DMS114 treated with DMSO at 0.1 percent for 48 hours (cell line): ENCODE measurements around the gene C2CD4C.
"Not testable (repeated sequence)": the region's sequence is repeated elsewhere in the genome, so short reads cannot be mapped to it uniquely, and the experiment has no call there.

Source experiments
- DNase-seq: peaks from one replicate; lab custom pipeline; 2025; ENCODE audit not compliant: unreplicated experiment; lab: John Stamatoyannopoulos, UW

Gene C2CD4C

DNA sequence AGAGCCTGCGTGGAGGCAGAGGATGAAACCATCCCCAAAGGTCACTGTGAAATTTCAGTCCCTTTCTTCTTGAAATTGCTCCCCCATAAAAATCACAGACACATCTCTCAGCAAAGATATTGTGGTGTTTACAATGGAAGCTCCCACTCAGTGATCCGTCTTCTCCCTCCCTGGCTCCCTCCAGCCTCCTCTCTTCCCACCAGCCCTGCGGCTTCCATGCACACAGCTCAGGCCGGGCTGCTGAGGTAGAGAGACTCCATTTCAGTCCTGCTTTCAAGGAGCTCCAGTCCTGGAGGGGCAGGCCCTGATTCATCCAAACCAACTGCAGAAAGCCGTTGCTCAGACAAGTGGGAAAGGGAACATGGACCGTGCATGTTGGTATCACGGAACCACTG, 40.3 kb downstream of the C2CD4C start:
- no peak for DNase-seq

DNA sequence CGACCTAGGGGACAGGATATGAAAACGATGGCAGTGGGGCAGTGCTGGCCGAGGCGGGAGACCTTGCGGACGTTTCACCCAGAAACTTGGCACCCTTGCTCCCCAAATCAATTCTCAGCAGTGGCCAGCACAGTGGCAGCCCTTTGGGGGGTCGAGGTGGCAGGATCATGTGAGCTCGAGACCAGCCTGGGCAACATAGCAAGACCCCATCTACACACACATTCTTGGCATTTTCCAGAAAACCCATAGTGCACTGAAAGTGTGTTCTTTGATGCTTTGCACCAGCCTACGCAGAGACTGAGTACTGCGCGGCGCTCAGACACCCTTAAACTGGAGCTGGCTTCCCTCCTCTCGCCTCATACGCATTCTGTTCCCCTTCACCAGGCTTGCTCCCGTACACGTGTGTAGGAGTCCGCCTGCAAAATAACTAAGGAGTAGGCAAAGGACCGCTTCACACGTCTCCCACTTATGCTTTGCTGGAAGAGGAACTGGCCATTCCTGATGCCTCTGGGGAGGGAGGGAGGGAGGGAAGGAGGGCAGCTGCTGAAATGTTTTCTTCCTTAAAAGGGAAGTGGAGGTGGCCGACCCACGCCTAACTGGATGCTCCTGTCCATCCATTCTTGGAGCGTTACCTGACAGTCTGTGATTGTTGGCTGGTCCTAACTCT, 40.9 kb downstream of the C2CD4C start:
- no peak for DNase-seq

DNA sequence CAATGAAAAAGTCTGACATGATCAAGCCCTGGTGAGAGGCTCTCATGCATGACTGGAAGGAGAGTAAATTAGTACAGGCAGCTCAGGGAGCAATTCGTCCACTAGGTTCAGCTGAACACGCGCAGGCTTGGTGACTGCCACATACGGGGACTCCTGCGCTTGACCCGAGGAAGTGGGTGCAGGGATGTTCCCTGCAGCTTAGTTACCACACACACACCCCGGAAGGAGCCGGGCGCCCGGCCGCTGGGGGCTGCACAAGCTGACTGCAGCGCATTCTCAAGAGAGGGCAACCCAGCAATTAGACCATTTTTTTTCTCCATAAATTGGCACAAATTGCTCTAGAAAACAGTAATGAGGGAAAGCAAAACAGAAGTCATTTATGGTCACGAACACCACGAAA, 41.4 kb downstream of the C2CD4C start:
- no peak for DNase-seq

DNA sequence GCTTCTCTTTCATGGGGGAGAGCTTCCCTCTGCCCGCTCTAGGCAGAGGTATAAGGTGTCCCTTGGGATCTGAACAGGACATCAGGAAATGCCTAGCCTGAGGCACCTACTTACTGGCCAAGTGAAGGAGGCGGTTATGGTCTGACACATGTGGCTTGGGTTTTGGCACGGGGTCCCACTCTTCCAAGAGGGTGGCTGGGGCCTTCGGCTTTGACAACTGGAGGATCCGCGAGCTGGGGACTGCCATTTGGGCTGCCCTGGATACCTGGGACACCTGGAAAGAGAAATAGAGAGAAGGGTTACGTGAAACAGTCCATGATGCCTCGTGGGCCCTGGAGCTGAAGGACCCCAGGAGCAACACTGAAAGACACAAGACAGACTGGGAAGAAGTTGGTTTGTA, 42.0 kb downstream of the C2CD4C start:
- DNase-seq = no peak

DNA sequence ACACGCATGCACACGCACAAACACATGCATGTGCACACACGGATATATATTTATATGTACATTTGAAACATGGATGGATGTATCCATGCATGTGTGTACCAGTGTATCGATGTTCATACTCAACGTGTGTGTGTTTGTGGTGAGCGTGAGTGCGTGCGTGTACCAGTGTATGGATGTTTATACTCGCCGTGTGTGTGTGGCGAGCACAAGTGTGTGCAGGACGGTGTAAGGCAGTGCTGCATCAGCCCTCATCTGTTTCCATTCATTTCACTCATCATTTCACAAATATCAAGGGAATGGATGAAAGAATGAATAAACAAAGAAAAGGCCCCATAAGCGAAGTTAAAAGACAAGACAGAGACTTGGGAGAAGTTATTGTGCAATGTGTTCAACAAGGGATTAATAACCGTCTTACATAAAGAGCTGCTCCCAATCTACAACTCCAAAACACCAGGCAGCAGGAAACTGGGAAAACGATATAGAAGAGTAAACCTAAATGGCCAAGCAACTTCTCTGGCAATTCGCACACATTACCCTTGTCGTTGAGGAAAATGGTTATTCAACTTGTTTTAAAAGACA, 42.7 kb downstream of the C2CD4C start:
- no peak for DNase-seq

DNA sequence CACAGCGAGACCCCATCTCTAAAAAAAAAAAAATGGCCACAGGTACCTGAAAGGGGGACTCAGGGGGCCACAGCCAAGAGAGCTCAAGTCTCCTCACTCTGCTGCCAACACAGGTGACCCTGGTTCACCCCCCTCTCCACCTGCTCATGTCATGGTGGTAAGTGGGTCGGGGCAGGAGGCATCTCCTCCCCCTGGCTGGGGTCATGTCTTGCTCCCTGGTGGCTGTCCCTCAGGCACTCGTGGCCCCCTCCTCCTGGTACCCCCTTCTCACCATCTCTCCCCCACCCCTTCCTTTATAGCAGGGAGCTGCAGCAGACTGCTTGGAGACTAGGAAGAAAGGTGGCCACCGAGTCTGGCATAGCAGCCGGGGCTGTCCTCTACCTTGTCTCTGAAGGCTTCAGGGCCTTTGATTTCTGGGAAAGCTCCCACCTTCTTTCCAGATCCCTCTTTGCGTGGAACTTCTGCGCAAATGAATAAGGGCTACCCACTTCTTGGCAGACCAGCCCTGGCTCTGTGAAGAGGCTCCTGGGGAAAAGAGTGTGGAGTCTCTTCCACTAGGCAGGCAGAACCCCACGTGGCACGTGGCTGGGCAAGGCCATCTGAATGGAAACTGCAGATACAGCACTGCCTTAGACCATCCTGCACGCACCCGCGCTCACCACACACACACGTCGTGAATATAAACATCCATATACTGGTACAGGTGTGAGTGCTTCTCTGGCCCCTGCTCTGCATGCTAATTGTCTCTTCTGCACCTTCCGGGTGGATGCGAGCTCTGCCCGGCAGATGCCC, 44.3 kb downstream of the C2CD4C start:
- no peak for DNase-seq

DNA sequence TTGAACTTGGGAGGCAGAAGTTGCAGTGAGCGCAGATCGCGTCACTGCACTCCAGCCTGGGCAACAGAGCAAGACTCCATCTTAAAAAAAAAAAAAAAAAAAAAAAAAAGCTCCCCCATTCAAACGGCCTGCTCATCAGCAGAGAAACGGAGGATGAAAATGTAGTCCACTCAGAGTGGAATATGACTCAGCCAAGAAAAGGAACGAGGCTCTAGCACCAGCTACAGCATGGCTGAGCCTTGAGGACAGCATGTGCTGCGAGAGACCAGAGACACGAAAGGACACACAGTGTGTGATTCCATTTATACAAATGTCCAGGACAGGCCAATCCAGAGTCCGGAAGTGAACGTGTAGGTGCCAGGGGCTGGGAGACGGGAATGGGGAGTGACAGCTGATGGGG, 46.3 kb downstream of the C2CD4C start:
- no peak for DNase-seq

DNA sequence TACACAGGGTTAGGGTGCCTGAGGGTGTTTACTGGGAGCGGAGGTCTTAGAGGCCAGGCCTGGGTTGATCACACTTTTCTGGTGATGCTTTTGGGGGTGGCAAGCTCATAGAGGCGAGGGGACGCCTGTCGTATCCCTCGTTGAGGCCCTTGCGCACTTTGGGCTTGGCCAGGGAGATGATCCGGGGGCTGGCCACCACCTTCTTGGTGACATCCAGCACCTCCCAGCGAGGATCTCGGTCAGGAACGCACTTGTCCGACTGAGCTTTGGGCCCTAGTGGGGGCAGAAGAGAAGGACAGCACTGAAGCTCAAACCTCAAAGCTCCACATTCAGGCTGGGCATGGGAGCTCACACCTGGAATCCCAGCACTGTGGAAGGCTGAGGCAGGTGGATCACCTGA, 46.8 kb downstream of the C2CD4C start:
- no peak for DNase-seq

DNA sequence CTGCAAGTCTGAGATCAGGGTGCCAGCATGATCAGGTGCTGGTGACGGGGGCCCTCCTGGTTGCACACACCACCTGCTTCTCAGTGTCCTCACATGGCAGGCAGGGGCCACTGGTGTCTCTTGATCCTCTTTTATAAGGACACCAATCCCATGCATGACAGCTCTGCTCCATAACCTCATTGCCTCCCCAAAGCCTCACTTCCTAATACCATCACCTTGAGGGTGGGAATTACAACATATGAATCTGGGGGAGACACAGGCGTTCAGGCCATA, 49.4 kb downstream of the C2CD4C start:
- no peak for DNase-seq

DNA sequence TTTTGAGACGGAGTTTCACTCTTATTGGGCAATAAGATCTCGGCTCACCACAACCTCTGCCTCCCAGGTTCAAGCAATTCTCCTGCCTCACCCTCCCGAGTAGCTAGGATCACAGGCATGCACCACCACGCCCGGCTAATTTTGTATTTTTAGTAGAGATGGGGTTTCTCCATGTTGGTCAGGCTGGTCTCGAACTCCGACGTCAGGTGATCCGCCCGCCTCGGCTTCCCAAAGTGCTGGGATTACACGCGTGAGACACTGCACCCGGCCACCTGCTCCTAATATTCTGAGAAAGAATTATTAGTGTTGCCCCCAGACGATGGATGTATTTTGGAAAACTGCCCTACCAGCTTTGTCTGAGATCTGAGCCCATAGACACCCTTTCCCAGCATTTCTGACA, 53.4 kb downstream of the C2CD4C start:
- DNase-seq = not testable (repeated sequence)
